Skin of body (tissue), 2 donors: ENCODE results near the gene VPS8. TPM values are rescaled to one million over a fixed set of nuclear protein-coding genes. Genes with fewer than 3 reads are reported as not detected.
"Not testable (repeated sequence)": the region's sequence is repeated elsewhere in the genome, so short reads cannot be mapped to it uniquely, and the experiment has no call there.

Experiments
- DNase-seq: peaks from one replicate; lab custom pipeline; 2025; lab: John Stamatoyannopoulos, UW
- total RNA-seq: library from RNA; depleted of rRNA; stranded (reverse); fragments of >200 nt; gene quantifications from one replicate; pipeline ENCODE4 v1.2.3, GENCODE V29; 2014

VPS8 gene
- total RNA-seq, 1 donor from 2014 or later: 116 TPM

DNA sequence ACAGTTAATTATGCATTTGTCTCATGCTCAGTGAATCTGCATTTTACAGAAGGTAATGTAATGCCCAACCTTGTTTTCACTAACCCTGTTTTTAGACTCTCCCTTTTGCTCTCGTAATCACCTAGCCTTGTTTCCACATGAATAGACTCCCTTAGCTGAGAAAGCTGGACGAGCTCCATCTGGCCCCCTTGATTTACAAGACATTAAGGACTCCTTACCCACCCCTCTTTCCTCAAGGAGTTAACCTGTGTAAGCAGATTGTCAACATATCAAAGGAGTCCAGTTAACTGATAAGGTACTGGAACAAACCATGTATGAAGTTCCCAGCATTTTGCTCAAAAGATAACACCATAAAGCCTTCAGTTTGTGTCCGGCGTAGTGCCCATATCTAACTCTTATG is 99.6 kb downstream of the VPS8 start:
- no peak for DNase-seq

DNA sequence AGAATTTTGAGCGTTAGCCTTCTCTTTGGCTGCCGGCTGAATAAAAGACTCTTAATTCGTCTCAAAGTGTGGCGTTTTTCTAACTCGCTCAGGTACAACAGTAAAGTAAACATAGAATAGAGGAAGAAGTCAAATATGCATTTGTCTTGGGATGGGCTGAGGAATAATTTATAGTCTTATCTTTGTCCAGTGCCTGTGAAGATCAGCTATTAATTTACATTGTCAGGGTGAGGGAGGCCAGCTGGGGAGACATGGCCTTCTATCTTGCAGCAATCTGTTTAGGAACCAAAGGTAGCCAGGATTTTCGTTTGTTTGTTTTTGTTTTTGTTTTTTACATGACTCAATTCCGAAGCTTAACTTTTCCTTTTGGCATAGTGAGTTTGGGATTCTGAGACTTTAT is 100.2 kb downstream of the VPS8 start:
- DNase-seq: no peak

DNA sequence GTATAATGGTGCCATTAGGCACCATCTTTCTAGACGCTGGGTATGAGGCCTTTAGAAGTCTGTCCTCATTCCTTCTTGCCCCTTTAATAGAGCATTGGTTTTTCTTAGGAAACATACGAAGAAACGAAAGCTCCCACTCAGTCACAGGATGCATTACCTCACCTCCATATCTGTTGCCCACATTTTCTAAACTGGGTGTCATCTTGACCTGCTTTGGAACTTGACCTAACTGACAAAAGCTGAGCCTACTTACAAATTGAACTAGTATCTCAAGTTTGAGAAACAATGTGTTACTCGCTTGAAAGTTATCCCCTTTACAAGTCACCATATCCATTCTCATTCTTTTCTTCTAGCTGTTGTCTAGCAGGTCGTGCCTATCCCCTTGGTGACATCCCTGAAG is 102.7 kb downstream of the VPS8 start:
- no peak for DNase-seq

DNA sequence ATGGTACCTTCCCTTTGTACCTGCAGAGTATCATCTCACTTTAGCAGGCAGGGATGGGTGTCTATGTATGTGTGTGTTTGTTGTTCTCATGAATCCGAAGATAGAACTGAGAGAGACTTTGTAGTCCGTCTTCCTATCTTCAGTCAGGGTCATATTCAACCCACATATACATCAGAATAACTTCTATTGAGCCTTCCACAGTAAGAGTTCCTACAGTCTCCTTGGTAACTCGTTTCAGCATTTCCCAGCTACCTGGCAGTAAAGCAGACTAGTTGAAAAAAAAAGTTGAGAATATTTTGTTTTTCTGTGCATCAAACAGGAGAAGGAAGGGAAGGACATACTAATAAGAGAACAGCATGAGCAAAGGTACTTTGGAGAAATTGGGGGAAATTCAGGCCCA is 106.8 kb downstream of the VPS8 start:
- no peak for DNase-seq

DNA sequence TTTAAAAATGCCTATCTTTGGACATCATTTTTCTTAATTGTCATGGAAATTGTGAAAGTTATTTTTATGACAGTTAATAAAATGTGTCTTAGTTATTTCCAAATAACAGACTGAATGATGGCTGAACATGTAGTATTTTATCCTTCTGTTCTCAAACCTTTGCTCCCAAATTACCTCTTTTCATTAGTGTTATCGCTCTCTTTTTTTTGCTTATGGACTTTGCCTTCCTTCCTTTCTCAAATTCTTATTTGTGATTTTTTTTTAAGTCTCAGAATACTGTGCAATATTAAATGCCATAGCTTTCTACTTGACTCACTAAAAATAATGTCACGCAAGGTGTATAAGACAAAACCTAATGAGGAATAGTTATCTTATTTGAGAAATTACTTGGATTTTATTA is 107.7 kb downstream of the VPS8 start:
- DNase-seq: no peak

DNA sequence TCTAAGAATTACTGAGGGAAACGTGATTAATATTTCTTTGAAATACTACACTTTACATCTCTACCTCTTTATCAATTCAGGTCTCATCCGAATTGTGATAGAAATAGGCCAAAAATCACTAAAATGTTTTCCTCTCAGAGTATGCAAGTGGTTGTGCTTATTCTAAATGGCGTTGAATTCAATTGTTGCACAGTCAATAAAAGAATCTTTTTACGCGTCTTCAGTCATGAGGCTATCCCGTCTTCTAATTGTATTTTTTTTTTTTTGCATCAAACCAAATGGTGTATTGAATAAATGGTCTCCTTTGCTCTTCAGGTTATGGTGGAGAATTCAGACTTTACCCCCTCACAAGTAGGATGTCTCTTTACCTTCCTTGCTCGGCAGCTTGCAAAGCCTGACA is 112.6 kb downstream of the VPS8 start:
- DNase-seq: no peak

DNA sequence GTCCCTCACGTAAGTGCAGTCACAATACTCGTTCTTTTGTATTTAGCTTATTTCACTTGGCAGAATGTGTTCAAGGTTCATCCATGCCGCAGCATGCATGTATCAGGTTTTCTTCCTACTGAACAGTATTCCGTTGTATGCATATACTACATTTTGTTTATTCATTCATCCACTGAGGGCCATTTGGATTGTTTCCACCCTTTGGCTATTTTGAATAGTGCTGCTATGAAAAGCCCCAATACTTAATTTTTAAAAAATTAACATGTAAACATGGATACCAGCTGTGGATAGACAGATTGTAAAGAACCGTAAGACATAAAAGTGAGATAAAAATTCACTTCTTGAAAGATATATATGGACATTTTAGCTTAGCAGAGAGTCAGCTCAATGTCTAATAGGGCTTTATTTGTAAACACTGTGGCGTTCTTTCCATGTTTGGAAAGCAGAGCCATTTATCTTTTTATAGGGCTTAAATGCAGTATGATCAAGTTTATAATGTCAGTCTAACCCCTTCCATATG is 115.9 kb downstream of the VPS8 start:
- DNase-seq: no peak

DNA sequence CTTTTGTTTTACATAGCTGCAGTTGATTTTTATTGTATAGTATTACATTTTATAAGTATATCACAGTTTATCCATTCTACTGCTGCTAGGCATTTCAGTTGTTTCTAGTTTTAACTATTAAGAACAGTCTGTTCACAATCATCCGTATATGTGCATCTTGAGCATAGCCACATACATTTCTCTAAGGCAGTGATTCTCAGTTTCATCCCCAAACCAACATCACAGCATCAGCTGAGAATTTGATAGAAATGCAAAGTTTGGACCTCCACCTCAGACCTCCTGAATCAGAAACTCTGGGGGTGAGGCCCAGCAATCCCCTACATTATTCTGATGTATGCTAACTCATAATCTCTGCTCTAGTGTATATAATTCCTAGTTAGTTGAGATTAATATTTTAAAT is 120.8 kb downstream of the VPS8 start:
- DNase-seq: no peak

DNA sequence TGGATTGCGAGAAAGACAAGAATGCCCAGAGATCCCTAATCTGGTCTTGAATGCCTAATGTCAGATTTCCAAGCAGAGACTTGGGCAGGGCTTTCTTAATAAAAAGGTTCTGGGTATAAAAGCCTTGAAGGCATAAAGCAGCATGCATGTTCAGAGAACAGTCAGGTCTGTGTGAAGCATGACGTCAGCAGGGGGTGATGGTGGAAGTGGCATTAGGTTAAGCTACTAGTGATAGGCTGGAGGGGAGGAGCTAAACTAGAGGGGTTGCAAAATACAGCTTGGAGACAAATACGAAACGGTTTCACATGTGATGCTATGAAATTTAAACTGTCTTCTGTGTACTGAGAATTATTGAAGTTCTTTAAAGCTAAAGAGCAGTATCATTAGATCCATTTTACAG is 125.6 kb downstream of the VPS8 start:
- no peak for DNase-seq

DNA sequence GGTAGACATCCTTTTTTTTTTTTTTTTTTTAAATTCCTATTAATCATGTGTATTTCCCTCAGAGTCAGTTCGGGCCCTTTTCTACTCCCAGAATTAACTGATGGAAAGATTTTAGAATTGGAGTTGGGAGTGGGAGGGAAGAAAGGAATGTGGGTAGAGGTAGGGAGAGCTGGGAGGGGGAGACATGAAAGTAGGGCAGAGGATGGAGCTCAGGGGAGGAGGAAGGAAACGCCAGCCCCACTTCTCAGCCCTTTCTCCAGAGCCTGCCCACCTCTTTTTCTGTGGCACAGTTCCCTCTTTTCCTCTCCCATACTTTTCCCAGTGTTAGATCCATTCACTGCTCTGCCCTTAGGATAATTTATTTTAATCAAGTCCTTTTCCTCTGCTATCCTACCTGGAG is 129.4 kb downstream of the VPS8 start:
- no peak for DNase-seq

DNA sequence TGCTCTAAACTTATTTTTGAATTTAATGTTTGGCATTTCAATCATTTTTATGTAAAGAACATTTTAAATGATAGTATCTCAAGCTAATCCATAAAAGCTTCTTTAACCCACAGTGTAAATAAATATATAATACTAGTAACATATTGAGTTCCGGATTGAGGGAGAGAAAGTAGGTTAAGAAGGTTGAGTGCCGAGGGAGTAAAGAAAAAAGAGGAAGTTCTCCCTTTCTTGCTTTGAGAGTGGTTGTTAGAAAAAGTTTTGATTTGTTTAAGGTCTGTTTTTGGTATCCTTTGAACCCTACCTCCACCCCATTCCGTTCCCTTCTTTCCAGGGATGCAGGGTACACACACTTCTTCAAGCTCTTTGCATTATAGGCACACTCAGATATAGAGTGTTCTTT is 130.8 kb downstream of the VPS8 start:
- DNase-seq: no peak

DNA sequence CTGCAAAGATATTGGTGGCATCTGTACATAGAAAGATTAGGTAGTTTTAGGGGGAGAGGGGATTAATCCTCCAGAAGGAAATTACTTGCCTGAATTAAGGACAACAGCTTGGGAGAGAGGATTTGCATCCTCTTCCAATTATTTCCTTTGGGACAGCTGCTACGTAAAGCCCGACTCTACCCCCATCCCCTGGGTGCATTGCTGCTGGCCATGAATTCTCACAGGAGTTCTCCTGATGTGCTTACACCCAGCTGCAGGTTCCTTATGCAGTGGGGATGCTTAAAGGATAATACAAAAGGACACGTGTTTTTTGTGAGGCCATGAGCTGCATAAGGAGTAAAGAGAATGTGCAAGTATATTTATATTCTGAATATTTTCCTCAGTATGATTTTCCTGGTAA is 132.3 kb downstream of the VPS8 start:
- DNase-seq: no peak

DNA sequence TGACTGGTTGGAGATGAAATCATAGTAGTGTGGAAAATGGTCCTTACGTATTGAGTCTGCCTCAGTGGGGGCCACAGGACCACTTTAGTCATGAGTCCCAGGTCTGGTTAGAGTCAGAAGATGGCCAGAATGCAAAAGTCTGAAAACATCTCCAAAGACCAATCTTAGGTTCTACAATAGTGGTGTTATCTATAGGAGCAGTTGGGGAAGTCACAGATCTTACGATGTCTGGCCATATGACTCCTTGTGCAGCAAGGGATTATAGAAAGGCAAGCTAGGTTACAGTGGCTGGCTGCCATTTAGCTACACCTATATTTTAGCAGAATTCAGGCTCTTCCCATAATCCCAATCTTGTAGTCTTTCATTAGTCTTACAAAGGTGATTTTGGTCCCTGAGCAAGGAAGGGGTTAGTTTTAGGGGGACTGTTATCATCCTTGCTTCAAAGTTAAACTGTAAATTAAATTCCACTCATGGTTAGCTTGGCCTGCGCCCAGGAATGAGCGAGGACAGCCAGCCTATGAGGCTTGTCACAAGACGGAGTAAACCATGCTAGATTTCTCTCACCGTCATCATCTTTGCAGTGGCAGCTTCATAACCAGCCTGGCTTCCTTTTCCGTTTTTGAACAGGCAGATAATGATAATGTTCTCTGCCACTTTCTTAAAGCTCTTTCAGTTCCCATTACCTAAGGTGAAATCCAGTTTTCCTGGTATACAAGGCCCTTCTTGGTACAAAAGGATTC is 134.1 kb downstream of the VPS8 start:
- no peak for DNase-seq

DNA sequence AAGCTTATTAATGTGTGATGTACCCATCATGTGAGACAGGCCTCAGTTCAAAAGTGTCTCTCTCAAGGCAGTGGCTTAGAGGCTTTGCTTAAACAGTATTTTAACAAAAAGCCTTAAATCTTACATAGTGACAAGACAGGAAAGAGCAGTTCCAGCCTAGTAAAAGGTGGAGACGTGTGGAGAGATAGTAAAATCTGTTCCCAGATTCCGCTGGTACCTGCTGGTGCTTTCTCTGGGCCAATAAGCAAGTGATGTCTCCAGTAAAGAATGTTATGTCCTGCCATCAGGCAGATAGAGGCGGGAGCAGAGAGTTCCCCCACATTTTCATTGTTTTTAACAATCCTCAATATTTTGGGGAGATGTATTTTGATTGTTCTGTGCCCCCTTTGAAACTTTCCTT is 135.0 kb downstream of the VPS8 start:
- DNase-seq: no peak

DNA sequence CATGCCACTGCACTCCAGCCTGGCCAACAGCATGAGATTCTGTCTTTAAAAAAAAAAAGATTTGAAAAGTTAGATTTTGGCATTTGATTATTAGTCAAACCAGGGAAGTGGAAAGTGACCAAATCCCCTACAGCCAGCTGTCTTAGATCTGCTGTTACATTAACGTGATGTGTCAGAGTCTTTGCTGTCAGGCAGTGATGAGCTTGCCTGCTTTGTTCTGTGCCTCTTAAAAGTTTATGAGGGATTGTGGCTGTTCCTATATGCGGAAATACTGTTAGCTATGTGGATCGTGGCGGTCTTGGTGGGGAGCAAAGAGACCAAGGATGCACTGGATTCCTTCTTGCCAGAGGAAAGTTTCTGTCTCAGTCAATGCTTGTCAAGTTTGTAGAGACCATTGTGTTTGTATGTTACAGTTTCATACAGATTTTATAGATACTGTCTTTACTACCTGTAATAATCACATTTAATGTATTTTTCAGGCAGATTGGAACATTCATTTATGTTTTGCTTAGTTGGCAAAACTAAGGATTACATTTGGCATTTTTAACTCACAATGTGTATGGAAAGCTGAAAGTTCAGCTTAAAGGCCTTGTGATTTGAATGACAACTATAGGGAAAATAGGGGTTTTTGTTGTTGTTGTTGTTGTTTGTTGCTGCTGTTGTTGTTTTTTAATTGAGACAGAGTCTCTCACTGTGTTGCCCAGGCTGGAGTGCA is 137.4 kb downstream of the VPS8 start:
- DNase-seq: no peak

DNA sequence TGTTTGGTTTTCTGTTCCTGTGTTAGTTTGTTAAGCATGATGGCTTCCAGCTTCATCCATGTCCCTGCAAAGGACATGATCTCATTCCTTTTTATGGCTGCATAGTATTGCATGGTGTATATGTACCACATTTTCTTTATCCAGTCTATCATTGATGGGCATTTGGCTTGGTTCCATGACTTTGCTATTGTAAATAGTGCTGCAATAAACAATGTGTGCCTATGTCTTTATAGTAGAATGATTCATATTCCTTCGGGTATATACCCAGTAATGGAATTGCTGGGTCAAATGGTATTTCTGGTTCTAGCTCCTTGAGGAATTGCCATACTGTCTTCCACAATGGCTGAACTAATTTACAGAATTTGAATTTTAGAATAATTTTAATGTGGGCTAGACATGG is 138.8 kb downstream of the VPS8 start:
- not testable (repeated sequence) for DNase-seq

DNA sequence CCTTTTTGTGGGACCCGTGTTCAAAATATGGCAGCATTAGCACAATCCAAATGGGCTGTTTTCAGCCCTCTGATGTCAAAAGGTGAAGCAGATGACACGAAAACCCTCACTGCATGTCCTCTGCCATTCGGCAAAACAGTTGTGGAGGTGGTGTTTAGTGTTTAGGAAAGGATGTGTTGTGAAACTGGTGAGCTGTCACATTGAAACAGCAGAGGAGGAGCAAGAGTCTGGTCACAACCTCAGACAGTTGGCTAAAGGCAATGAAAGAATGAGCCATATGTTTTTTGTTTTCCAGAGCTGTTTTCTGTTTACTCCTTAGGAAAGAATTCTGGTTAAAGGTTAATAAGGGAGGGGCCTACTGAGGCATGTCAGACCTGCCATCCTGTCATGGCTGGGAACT is 140.7 kb downstream of the VPS8 start:
- no peak for DNase-seq

DNA sequence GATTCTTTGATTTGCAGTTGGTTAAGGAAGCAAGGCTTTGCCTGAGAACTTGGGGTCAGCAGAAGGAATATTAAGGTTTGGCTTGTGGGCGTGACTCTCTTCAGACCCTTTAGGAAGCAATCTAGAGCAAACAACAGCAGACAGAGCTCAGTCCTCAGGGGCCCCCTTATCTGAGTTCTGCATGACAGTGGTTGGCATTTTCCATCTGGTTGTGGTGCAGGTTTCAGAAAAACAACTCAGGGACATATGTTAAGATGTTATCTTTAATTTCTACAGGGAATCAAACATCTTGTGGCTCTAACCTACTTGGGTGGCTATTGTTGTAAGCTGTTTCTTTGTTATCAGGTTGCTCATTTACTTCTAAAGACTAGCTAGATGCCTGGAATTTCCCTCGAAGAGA is 141.4 kb downstream of the VPS8 start:
- DNase-seq: no peak

DNA sequence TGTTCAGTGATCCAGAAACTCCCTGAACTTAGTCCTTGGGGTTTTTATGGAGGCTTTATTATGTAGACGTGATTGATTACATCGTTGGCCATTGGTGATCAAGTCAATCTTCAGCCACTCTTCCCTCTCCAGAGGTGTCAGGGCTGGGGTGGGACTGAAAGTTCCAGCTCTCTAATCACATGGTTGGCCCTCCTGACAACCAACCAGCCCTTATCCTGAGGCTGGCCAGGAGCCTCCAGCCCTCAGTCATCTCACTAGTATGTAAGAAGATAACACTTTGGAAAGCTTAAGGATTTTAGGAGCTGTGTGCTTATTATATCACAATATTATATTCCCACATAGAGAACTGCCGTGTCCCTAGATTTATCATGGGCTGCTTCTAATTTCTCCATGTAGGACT is 142.3 kb downstream of the VPS8 start:
- DNase-seq: no peak

DNA sequence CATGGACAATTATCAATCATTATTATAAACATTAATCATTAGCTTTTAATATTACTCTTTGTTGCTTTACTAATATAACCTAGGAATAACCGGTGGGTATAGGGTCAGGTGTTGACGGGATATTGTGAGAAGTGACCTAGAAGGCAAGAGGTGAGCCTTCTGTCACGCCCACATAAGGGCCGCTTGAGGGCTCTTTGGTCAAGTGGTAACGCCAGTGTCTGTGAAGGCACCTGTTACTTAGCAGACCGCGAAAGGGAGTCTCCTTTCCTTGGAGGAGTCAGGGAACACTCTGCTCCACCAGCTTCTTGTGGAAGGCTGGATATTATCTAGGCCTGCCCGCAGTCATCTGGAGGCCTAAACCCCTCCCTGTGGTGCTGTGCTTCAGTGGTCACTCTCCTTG is 142.9 kb downstream of the VPS8 start:
- DNase-seq: not testable (repeated sequence)

DNA sequence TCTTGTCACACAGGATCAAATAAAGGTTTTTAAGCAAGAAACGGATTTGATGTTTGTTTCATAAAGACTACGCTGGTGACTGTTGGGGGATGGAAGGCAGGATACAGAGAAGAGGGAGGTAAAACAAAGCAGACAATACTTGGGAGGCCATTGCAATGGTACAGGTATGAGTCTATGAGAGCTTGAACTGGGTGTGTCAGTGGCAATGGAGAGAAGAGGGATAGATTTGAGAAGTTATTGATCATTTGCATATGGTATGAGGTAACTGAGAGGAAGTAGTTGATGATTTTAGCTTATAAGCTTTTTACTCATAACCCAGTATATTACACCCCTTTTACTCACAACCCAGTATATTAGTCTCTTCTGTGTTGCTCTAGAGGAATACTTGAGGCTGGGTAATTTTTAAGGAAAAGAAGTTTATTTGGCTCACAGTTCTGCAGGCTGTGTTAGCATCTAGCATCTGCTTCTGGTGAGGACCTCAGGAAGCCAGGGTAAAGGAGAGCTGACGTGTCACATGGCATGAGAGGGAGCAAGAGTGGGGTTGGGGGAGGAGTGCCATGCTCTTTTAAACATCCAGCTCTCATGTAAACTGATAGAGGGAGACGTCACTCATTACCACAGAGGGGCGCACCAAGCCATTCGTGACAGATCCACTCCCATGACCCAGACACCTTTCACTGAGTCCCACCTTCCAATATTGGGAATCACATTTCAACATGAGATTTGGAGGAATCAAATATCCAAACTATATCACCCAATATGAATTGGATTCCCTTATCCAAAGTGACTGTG is 153.9 kb downstream of the VPS8 start:
- DNase-seq: no peak

DNA sequence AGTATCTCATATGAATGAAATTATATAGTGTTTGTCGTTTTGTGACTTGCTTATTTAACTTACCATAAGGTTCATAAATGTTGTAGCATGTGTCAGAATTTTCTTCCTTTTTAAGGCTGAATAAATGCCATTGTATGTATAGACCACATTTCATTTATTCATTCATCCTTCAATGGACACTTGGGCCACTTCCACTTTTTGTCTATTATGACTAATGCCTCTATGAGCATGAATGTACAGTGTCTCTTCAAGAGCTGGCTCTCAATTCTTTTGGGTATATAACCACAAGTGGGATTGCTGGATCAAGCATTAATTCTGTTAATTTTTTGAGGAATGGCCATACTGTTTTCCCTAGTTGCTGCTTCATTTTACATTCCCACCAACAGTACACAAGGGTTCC is 156.1 kb downstream of the VPS8 start:
- no peak for DNase-seq
